ENCODE measurements around the gene UBE2O. TPM values are rescaled to one million over a fixed set of nuclear protein-coding genes. Genes with fewer than 3 reads are reported as not detected.

Gene UBE2O
- total RNA-seq, 2 donors from 2014 or later, result 45.4 to 46.5 TPM

DNA sequence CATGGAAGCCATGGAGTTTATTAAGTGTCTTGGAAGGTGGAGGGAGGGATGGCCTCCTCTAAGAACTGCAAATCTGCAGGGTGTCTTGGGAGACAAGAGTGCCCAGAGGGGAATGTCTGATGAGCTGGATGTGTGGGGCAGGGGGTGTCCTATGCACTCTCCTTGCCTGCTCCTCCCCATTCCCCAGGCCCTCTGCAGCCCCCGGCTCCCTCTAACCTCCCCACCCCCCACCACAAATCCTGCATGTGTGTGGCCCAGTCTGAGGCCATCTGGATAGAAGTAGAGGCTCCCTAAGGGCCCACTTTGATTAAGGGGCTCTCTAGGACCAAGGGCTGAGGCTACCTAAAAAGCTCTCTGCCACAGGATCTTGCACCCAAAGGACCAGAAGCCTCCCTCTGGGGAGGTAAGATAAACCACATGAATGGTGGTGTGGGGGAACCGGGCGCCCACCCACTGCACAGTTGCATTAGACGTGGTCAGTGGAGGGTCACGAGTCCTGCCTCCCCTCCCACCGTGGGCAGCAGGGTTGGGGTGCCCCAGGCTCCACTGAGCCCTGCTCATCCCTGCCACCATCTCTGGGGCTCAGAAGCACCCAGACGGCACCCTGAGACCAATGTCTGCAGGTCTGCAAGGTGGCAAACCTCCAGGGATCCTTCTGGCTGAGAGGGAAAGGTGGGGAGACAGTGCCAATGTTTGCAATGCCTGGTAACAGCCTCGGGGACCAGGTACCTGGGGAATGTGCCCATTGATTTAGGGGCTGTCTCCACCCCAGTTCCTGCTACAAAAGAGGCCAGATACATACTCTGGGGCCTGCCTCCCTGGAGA, 15.1 kb upstream of the UBE2O start:
- Histone ChIP-seq H3K36me3 (ENCODE audit: control insufficient read depth, insufficient read depth, low read length) (no peaks in the 10 kb centered on the region), H3K4me3 (ENCODE audit: low read length) (no peak overlapping the region), H3K9ac (ENCODE audit: extremely low read depth, low read length, poor library complexity, severe bottlenecking) (no peak overlapping the region), H3K9me3 (ENCODE audit: control insufficient read depth, low read length) (no peaks in the 10 kb centered on the region), H3K27ac (ENCODE audit: low read depth, low read length) (peak overlapping the region; percentile 13), H3K27me3 (ENCODE audit: control insufficient read depth, insufficient read depth, low read length, poor library complexity, severe bottlenecking) (no peaks in the 10 kb centered on the region), H3K4me1 (ENCODE audit: control insufficient read depth, insufficient read depth, low read length) (peaks cover 6% of the 10 kb centered on the region)
- Mint-ChIP-seq H3K4me3 (no peak overlapping the region), H3K9me3 (no peaks in the 10 kb centered on the region), H3K27ac (no peak overlapping the region), H3K36me3 (ENCODE audit: low read depth) (no peaks in the 10 kb centered on the region), H3K4me1 (no peaks in the 10 kb centered on the region), H3K27me3 (ENCODE audit: insufficient read depth) (no peaks in the 10 kb centered on the region)
- TF ChIP-seq, protein P1, sequence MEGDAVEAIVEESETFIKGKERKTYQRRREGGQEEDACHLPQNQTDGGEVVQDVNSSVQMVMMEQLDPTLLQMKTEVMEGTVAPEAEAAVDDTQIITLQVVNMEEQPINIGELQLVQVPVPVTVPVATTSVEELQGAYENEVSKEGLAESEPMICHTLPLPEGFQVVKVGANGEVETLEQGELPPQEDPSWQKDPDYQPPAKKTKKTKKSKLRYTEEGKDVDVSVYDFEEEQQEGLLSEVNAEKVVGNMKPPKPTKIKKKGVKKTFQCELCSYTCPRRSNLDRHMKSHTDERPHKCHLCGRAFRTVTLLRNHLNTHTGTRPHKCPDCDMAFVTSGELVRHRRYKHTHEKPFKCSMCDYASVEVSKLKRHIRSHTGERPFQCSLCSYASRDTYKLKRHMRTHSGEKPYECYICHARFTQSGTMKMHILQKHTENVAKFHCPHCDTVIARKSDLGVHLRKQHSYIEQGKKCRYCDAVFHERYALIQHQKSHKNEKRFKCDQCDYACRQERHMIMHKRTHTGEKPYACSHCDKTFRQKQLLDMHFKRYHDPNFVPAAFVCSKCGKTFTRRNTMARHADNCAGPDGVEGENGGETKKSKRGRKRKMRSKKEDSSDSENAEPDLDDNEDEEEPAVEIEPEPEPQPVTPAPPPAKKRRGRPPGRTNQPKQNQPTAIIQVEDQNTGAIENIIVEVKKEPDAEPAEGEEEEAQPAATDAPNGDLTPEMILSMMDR (conservative IDR thresholded peaks at IDR 0.05), result no peak
- WGBS, 2 experiments (ENCODE audit: insufficient coverage in 1 of 2, insufficient read length in 1 of 2), result 84 to 92% methylated on average over 7 to 8 of the region's 8 CpGs
- no peak for DNase-seq

DNA sequence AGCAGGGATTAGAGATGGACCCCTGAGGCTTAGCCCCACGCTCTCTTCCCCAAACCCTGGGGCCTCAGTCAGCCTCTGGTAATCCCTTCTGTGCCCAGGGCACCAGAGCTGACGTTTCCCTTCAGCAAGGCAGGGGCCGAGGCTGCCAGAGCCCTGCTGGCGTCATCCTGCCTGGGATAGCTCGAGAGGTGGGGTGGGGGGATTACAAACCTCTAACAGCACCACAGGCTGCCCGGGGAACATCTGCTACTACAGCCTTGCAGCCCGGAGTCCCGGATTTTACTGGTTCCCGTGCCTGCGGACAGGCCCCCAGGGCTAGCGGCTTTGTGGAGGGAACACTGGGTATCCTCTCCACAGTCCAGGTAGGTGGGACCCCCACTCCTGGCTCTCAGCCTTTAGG, 14.4 kb upstream of the UBE2O start, which contains the start of gene AANAT:
Gene AANAT (plus strand): TSS at position 238 of the 400 bp plus-strand sequence. CDS start 1,144 bp downstream, outside the sequence.
- DNase-seq, result no peak

DNA sequence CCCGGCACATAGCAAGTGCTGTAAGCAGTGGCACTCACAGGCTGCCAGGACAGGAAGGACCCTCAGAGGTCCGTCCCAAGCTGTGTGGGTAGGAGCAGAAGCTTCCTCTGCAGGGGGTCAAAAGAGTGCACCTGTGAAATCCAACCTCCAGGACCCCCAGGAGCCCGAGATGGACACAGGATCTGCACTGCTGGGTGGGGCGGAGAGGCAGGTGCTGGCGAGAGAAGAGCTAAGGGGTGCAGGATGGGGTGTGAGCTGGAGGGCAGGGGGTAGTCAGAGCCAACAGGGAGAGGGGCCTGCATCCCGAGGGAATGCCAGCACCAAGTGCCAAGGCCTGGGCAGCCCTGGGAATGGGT, 13.8 kb upstream of the UBE2O start:
- Mint-ChIP-seq H3K9me3 (no peaks in the 10 kb centered on the region), H3K27me3 (ENCODE audit: insufficient read depth) (no peaks in the 10 kb centered on the region), H3K4me1 (peaks cover under 1% of the 10 kb centered on the region), H3K4me3 (no peak overlapping the region), H3K27ac (no peak overlapping the region), H3K36me3 (ENCODE audit: low read depth) (no peaks in the 10 kb centered on the region)
- TF ChIP-seq, protein P1 (conservative IDR thresholded peaks at IDR 0.05), result no peak
- Histone ChIP-seq H3K9me3 (ENCODE audit: control insufficient read depth, low read length) (no peaks in the 10 kb centered on the region), H3K27me3 (ENCODE audit: control insufficient read depth, insufficient read depth, low read length, poor library complexity, severe bottlenecking) (no peaks in the 10 kb centered on the region), H3K4me3 (ENCODE audit: low read length) (no peak overlapping the region), H3K27ac (ENCODE audit: low read depth, low read length) (no peak overlapping the region), H3K9ac (ENCODE audit: extremely low read depth, low read length, poor library complexity, severe bottlenecking) (no peak overlapping the region), H3K36me3 (ENCODE audit: control insufficient read depth, insufficient read depth, low read length) (no peaks in the 10 kb centered on the region), H3K4me1 (ENCODE audit: control insufficient read depth, insufficient read depth, low read length) (peaks cover 6% of the 10 kb centered on the region)
- WGBS, 2 experiments (ENCODE audit: insufficient coverage in 1 of 2, insufficient read length in 1 of 2), result 92 to 95% methylated on average over 3 to 6 of the region's 6 CpGs
- DNase-seq, result no peak

More for the DNA sequence above, 14.4 kb upstream of the UBE2O start, which contains the start of gene AANAT:
- Mint-ChIP-seq H3K4me3 (no peak within 1 kb of the TSS), H3K27me3 (ENCODE audit: insufficient read depth) (no peaks in the 10 kb centered on the region), H3K27ac (no peak within 1 kb of the TSS), H3K4me1 (no peaks in the 10 kb centered on the region), H3K36me3 (ENCODE audit: low read depth) (no peaks in the 10 kb centered on the region), H3K9me3 (no peaks in the 10 kb centered on the region)
- no peak within 1 kb of the TSS for H3K4me3 ChIP-seq (ENCODE audit: low read length)
- no peaks in the 10 kb centered on the region for H3K36me3 ChIP-seq (ENCODE audit: control insufficient read depth, insufficient read depth, low read length)
- no peak within 1 kb of the TSS for H3K9ac ChIP-seq (ENCODE audit: extremely low read depth, low read length, poor library complexity, severe bottlenecking)
- H3K27me3 ChIP-seq (ENCODE audit: control insufficient read depth, insufficient read depth, low read length, poor library complexity, severe bottlenecking), result no peaks in the 10 kb centered on the region
- 72 to 74% methylated on average over 7 to 11 of the region's 11 CpGs for WGBS, 2 experiments (ENCODE audit: insufficient coverage in 1 of 2, insufficient read length in 1 of 2)
- H3K9me3 ChIP-seq (ENCODE audit: control insufficient read depth, low read length), result no peaks in the 10 kb centered on the region
- TF ChIP-seq, protein P1 (conservative IDR thresholded peaks at IDR 0.05), result no peak
- H3K27ac ChIP-seq (ENCODE audit: low read depth, low read length), result peak within 1 kb of the TSS; percentile 13
- peaks cover 6% of the 10 kb centered on the region for H3K4me1 ChIP-seq (ENCODE audit: control insufficient read depth, insufficient read depth, low read length)

Data from endodermal cell (in vitro differentiated cells).